ENCODE results near the gene ABHD10. TPM values are rescaled to one million over a fixed set of nuclear protein-coding genes. Genes with fewer than 3 reads are reported as not detected.

Gene ABHD10
- total and polyA plus RNA-seq, 4 donors: 8.6 to 21.6 (median 12.9) TPM

DNA sequence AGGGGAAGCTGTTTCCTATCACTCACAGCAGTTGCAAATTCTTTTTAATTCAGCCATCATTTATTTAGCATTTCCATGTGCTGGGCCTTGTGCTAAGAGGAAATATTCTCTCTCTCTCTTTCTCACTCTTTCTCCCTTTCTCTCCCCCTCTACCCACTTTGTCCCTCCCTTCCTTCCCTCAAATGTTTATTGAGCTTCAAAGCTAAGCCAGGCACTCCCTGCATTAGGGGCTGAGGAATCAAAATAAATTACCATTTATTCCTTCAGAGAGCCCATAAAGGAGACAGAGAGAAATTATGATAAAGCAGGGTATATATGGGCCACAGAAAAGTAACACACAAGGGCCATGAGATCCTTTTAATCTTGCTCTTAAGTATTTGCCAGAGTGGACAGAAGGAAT lies 62.5 kb downstream of the ABHD10 start:
- Histone ChIP-seq H3K27ac (ENCODE audit: low read depth in 1 of 2, low read length in 2 of 2) (no peak overlapping the region), H3K9me3 (ENCODE audit: control insufficient read depth, low read length) (no peaks in the 10 kb centered on the region), H3K36me3 (ENCODE audit: control insufficient read depth in 1 of 2, insufficient read depth in 2 of 2, low read length in 1 of 2) (no peaks in the 10 kb centered on the region), H3K27me3 (ENCODE audit: control insufficient read depth in 1 of 2, insufficient read depth in 2 of 2, low read length in 1 of 2) (no peaks in the 10 kb centered on the region), H3K4me3 (ENCODE audit: low read length in 2 of 2) (no peak overlapping the region), H3K4me1 (ENCODE audit: control insufficient read depth in 1 of 2, insufficient read depth in 2 of 2, low read length in 2 of 2) (no peaks in the 10 kb centered on the region)
- intact Hi-C loops (cut with DNase I): loop anchor here in 1 of 2 donors (5.0 kb wide), 1 partner anchor 54 kb away; no protein-coding TSS in a partner anchor
- no peak for DNase-seq
- no peak for ATAC-seq (ENCODE audit: low FRiP score)

GRCh38 chr3:112042842-112043280 lies 64.0 kb downstream of the ABHD10 start:
- Histone ChIP-seq H3K9me3 (ENCODE audit: control insufficient read depth, low read length) (no peaks in the 10 kb centered on the region), H3K27me3 (ENCODE audit: control insufficient read depth in 1 of 2, insufficient read depth in 2 of 2, low read length in 1 of 2) (no peaks in the 10 kb centered on the region), H3K27ac (ENCODE audit: low read depth in 1 of 2, low read length in 2 of 2) (no peak overlapping the region), H3K36me3 (ENCODE audit: control insufficient read depth in 1 of 2, insufficient read depth in 2 of 2, low read length in 1 of 2) (no peaks in the 10 kb centered on the region), H3K4me1 (ENCODE audit: control insufficient read depth in 1 of 2, insufficient read depth in 2 of 2, low read length in 2 of 2) (no peaks in the 10 kb centered on the region), H3K4me3 (ENCODE audit: low read length in 2 of 2) (no peak overlapping the region)
- ATAC-seq (ENCODE audit: low FRiP score) (no peak), DNase-seq (no peak)
- intact Hi-C loops (cut with DNase I): loop anchor here in 1 of 2 donors (5.0 kb wide), 1 partner anchor 56 kb away; no protein-coding TSS in a partner anchor
- 68 to 72% methylated on average over 6 of the region's 6 CpGs for WGBS, 2 donors

Other genes with a start within 250 kb of the ABHD10 start
- gene PHLDB2, start 119.8 kb upstream of the ABHD10 start, total RNA-seq: 100 to 1,000 TPM; 166 to 175 TPM
- 10 to 100 TPM; 25.9 to 58.4 TPM for gene PHLDB2, start 119.8 kb upstream of the ABHD10 start, polyA plus RNA-seq
- not detected for gene TAGLN3, start 19.9 kb downstream of the ABHD10 start, total RNA-seq
- gene TAGLN3, start 19.9 kb downstream of the ABHD10 start, polyA plus RNA-seq: not detected
- not detected for gene TMPRSS7, start 55.7 kb downstream of the ABHD10 start, total RNA-seq
- gene TMPRSS7, start 55.7 kb downstream of the ABHD10 start, polyA plus RNA-seq: not detected
- 10 to 100 TPM in 1 of 2 donors, 1 to 10 TPM in 1; 9.1 to 16.8 TPM for gene C3orf52, start 107.4 kb downstream of the ABHD10 start, total RNA-seq
- 1 to 10 TPM in 1 of 2 donors, under 1 TPM in 1; 0.88 to 1.3 TPM for gene C3orf52, start 107.4 kb downstream of the ABHD10 start, polyA plus RNA-seq
- under 1 TPM in 1 of 2 donors, not detected in 1; 0.51 TPM for gene GCSAM, start 154.2 kb downstream of the ABHD10 start, total RNA-seq
- under 1 TPM in 1 of 2 donors, not detected in 1; 0.10 TPM for gene GCSAM, start 154.2 kb downstream of the ABHD10 start, polyA plus RNA-seq